NB4 (cell line): ENCODE measurements around the gene COX18.

Source experiments
- CTCF ChIP-seq: IDR thresholded peaks from one replicate; pipeline ENCODE4 v1.5.1; 2012; ENCODE audit warnings: low read depth, low read length
- MAX ChIP-seq: IDR thresholded peaks from 2 replicates; pipeline ENCODE4 v1.6.1; 2011; ENCODE audit warnings: low read depth, low read length
- MYC ChIP-seq: IDR thresholded peaks from 2 replicates; pipeline ENCODE4 v1.6.1; 2011; ENCODE audit warnings: low read depth, low read length
- POLR2A ChIP-seq: IDR thresholded peaks from 2 replicates; pipeline ENCODE4 v1.6.1; 2011; ENCODE audit warnings: mild to moderate bottlenecking; ENCODE audit not compliant: insufficient read length; ENCODE audit errors: extremely low read depth

DNA sequence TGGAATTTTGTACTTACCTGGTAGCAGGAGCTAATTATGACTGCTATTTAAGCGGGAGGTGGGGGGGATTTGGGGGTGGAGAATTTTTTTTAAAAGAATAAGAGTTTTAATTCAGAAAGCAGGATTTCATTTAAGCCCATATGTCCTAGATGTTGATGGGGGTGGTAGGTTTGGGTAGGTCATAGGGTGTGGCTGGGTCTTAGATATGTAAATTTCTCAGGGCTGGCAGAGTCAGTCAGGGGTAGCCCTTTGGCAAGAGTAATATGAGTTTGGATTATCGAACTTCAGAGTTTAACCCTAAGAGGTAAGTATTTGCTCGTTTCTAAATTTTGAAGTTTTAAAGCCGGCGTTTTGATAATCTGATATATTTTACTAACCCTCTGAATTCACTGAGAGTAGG is 35.2 kb upstream of the COX18 start:
- TF ChIP-seq POLR2A (no peak), MAX (no peak), CTCF (no peak), MYC (no peak)
